ENCODE results near the gene IDH3B. TPM values are rescaled to one million over a fixed set of nuclear protein-coding genes. Genes with fewer than 3 reads are reported as not detected.

The IDH3B gene
- total RNA-seq, 1 donor from 2014 or later: 136 TPM

- no peak for DNase-seq (ENCODE audit: low spot score)
- no peak overlapping the region for H3K4me3 Mint-ChIP-seq (ENCODE audit: unreplicated experiment)
- no peaks in the 10 kb centered on the region for H3K36me3 Mint-ChIP-seq (ENCODE audit: low read depth, unreplicated experiment)
- no peaks in the 10 kb centered on the region for H3K9me3 Mint-ChIP-seq (ENCODE audit: unreplicated experiment)
- peaks cover 3% of the 10 kb centered on the region for H3K4me1 Mint-ChIP-seq (ENCODE audit: unreplicated experiment)
- H3K27me3 Mint-ChIP-seq (ENCODE audit: unreplicated experiment): peaks cover 8% of the 10 kb centered on the region
- TF ChIP-seq CTCF (IDR thresholded peaks at IDR 0.05; ENCODE audit: unreplicated experiment): no peak
- no peak overlapping the region for H3K27ac Mint-ChIP-seq (ENCODE audit: unreplicated experiment)
Measured at GRCh38 chr20:2708073-2708415, 44.0 kb upstream of the IDH3B start.

- Mint-ChIP-seq H3K4me3 (ENCODE audit: unreplicated experiment) (no peak overlapping the region), H3K9me3 (ENCODE audit: unreplicated experiment) (no peaks in the 10 kb centered on the region), H3K27ac (ENCODE audit: unreplicated experiment) (peak overlapping the region; percentile 12), H3K27me3 (ENCODE audit: unreplicated experiment) (peaks cover 8% of the 10 kb centered on the region), H3K4me1 (ENCODE audit: unreplicated experiment) (peaks cover 3% of the 10 kb centered on the region), H3K36me3 (ENCODE audit: low read depth, unreplicated experiment) (no peaks in the 10 kb centered on the region)
- DNase-seq (ENCODE audit: low spot score): no peak
- no peak for TF ChIP-seq CTCF (IDR thresholded peaks at IDR 0.05; ENCODE audit: unreplicated experiment)
Measured at GRCh38 chr20:2707353-2708072, 43.5 kb upstream of the IDH3B start.

GRCh38 chr20:2706688-2707352 is 42.8 kb upstream of the IDH3B start:
- Mint-ChIP-seq H3K4me3 (ENCODE audit: unreplicated experiment) (no peak overlapping the region), H3K4me1 (ENCODE audit: unreplicated experiment) (peaks cover 3% of the 10 kb centered on the region), H3K36me3 (ENCODE audit: low read depth, unreplicated experiment) (no peaks in the 10 kb centered on the region), H3K9me3 (ENCODE audit: unreplicated experiment) (no peaks in the 10 kb centered on the region), H3K27me3 (ENCODE audit: unreplicated experiment) (peaks cover 8% of the 10 kb centered on the region), H3K27ac (ENCODE audit: unreplicated experiment) (peak overlapping the region; percentile 12)
- DNase-seq (ENCODE audit: low spot score): no peak
- no peak for TF ChIP-seq CTCF (IDR thresholded peaks at IDR 0.05; ENCODE audit: unreplicated experiment)

- Mint-ChIP-seq H3K36me3 (ENCODE audit: low read depth, unreplicated experiment) (no peaks in the 10 kb centered on the region), H3K9me3 (ENCODE audit: unreplicated experiment) (no peaks in the 10 kb centered on the region), H3K27ac (ENCODE audit: unreplicated experiment) (no peak overlapping the region), H3K4me1 (ENCODE audit: unreplicated experiment) (peaks cover 3% of the 10 kb centered on the region), H3K4me3 (ENCODE audit: unreplicated experiment) (no peak overlapping the region), H3K27me3 (ENCODE audit: unreplicated experiment) (peaks cover 8% of the 10 kb centered on the region)
- no peak for TF ChIP-seq CTCF (IDR thresholded peaks at IDR 0.05; ENCODE audit: unreplicated experiment)
- DNase-seq (ENCODE audit: low spot score): no peak
Measured at GRCh38 chr20:2705931-2706645, 42.1 kb upstream of the IDH3B start.
